Measurements from ENCODE around the gene CDK5R2. TPM values are rescaled to one million over a fixed set of nuclear protein-coding genes. Genes with fewer than 3 reads are reported as not detected.
A peak's percentile ranks its signal among the peaks of the same experiment; 100 is the strongest.

The CDK5R2 gene
- total and polyA plus RNA-seq, 2 experiments from 2014 or later: not detected

DNA sequence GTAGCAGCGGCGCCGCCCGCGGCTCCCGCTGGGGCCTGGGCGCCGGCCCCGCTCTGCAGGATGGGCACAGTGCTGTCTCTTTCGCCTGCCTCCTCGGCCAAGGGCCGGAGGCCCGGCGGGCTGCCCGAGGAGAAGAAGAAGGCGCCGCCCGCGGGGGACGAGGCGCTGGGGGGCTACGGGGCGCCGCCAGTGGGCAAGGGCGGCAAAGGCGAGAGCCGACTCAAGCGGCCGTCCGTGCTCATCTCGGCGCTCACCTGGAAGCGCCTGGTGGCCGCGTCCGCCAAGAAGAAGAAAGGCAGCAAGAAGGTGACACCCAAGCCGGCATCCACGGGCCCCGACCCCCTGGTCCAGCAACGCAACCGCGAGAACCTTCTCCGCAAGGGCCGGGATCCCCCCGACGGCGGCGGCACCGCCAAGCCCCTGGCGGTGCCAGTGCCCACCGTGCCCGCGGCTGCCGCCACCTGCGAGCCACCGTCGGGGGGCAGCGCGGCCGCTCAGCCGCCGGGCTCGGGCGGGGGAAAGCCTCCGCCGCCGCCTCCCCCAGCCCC is 369 bp downstream of the CDK5R2 start:
- Histone ChIP-seq H3K27ac (no peak overlapping the region), H2AFZ (peak overlapping the region; percentile 63), H3K9me3 (ENCODE audit: low read depth) (no peaks in the 10 kb centered on the region), H3K36me3 (ENCODE audit: low read depth) (no peaks in the 10 kb centered on the region), H3K9me2 (ENCODE audit: insufficient read depth) (no peaks in the 10 kb centered on the region), H3K4me2 (ENCODE audit: unreplicated experiment) (peak overlapping the region; percentile 80), H3F3A (ENCODE audit: insufficient read depth) (no peaks in the 10 kb centered on the region; the same call in 1 of the 2 replicates), H3K27me3 (replicated peaks; ENCODE audit: insufficient read depth) (peaks cover 48% of the 10 kb centered on the region), H3K4me1 (ENCODE audit: insufficient read depth) (no peaks in the 10 kb centered on the region), H3K79me2 (ENCODE audit: insufficient read depth) (no peaks in the 10 kb centered on the region), H3K9ac (no peak overlapping the region), H3K4me3 (peak overlapping the region; percentile 69), H4K20me1 (ENCODE audit: insufficient read depth) (no peaks in the 10 kb centered on the region)
- no peak for DNase-seq
- in situ Hi-C loops (cut with MboI): no loop called here
- no peak for TF ChIP-seq EZH2 (IDR thresholded peaks at IDR 0.05; ENCODE audit: insufficient read depth, poor library complexity, severe bottlenecking)
- TF ChIP-seq EZH2phosphoT487 (IDR thresholded peaks at IDR 0.05; ENCODE audit: insufficient read depth, low read depth): 0 out of 2 replicates have a peak, but pooled peaks have one; percentile 80
- WGBS, 2 experiments (ENCODE audit: low coverage in 1 of 2, low lambda C conversion rate in 2 of 2, missing lambda C conversion rate in 2 of 2): 1 to 2% methylated on average over 25 to 34 of the region's 67 CpGs

GRCh38 chr2:218960309-218961165 is 1.1 kb downstream of the CDK5R2 start:
- Histone ChIP-seq H3K79me2 (ENCODE audit: insufficient read depth) (no peaks in the 10 kb centered on the region), H3K4me2 (ENCODE audit: unreplicated experiment) (no peak overlapping the region), H3K9me2 (ENCODE audit: insufficient read depth) (no peaks in the 10 kb centered on the region), H3K9ac (no peak overlapping the region), H3K4me1 (ENCODE audit: insufficient read depth) (no peaks in the 10 kb centered on the region), H3K27me3 (replicated peaks; ENCODE audit: insufficient read depth) (peaks cover 48% of the 10 kb centered on the region), H3K9me3 (ENCODE audit: low read depth) (no peaks in the 10 kb centered on the region), H3K36me3 (ENCODE audit: low read depth) (no peaks in the 10 kb centered on the region), H3K4me3 (no peak overlapping the region), H2AFZ (no peak overlapping the region), H3K27ac (no peak overlapping the region), H3F3A (ENCODE audit: insufficient read depth) (no peaks in the 10 kb centered on the region; the same call in 1 of the 2 replicates), H4K20me1 (ENCODE audit: insufficient read depth) (no peaks in the 10 kb centered on the region)
- in situ Hi-C loops (cut with MboI): no loop called here
- TF ChIP-seq EZH2phosphoT487 (IDR thresholded peaks at IDR 0.05; ENCODE audit: insufficient read depth, low read depth) (no peak), EZH2 (IDR thresholded peaks at IDR 0.05; ENCODE audit: insufficient read depth, poor library complexity, severe bottlenecking) (peak; percentile 64)
- 3% methylated on average over 78 to 79 of the region's 87 CpGs for WGBS, 2 experiments (ENCODE audit: low coverage in 1 of 2, low lambda C conversion rate in 2 of 2, missing lambda C conversion rate in 2 of 2)
- DNase-seq: no peak

DNA sequence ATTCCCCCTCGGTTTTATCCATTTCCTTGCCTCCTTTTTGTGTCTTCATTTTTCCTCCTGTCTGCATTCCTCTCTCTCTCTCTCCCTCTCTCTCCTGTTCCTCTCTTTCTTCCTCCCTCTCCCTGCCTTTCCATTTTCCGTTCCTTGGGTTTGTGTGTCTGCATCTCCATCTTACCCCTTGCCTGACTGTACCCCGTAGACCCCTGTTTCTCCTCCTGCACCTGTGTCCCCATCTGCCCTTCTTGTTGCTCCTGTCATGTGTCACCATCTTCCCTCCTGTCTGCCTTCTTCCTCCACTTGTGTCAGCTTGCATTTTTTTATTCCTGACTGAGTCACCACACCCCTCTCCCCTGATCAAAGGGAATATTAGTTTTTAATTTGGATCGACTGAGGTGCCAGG is 1.8 kb downstream of the CDK5R2 start:
- Histone ChIP-seq H3K4me3 (no peak overlapping the region), H3K27ac (no peak overlapping the region), H3K9me2 (ENCODE audit: insufficient read depth) (no peaks in the 10 kb centered on the region), H3F3A (ENCODE audit: insufficient read depth) (no peaks in the 10 kb centered on the region; the same call in 1 of the 2 replicates), H2AFZ (no peak overlapping the region), H3K4me1 (ENCODE audit: insufficient read depth) (no peaks in the 10 kb centered on the region), H4K20me1 (ENCODE audit: insufficient read depth) (no peaks in the 10 kb centered on the region), H3K4me2 (ENCODE audit: unreplicated experiment) (no peak overlapping the region), H3K36me3 (ENCODE audit: low read depth) (no peaks in the 10 kb centered on the region), H3K9ac (no peak overlapping the region), H3K79me2 (ENCODE audit: insufficient read depth) (no peaks in the 10 kb centered on the region), H3K27me3 (replicated peaks; ENCODE audit: insufficient read depth) (peaks cover 45% of the 10 kb centered on the region), H3K9me3 (ENCODE audit: low read depth) (no peaks in the 10 kb centered on the region)
- TF ChIP-seq EZH2 (IDR thresholded peaks at IDR 0.05; ENCODE audit: insufficient read depth, poor library complexity, severe bottlenecking) (peak; percentile 87), EZH2phosphoT487 (IDR thresholded peaks at IDR 0.05; ENCODE audit: insufficient read depth, low read depth) (0 out of 2 replicates have a peak, but pooled peaks have one; percentile 54)
- DNase-seq: no peak
- in situ Hi-C loops (cut with MboI): no loop called here
- 0 to 10% methylated on average over 4 of the region's 4 CpGs for WGBS, 2 experiments (ENCODE audit: low coverage in 1 of 2, low lambda C conversion rate in 2 of 2, missing lambda C conversion rate in 2 of 2)

GRCh38 chr2:218961651-218962570 is 2.4 kb downstream of the CDK5R2 start:
- in situ Hi-C loops (cut with MboI): no loop called here
- H4K20me1 ChIP-seq (ENCODE audit: insufficient read depth): no peaks in the 10 kb centered on the region
- H3K4me2 ChIP-seq (ENCODE audit: unreplicated experiment): no peak overlapping the region
- no peaks in the 10 kb centered on the region for H3K9me2 ChIP-seq (ENCODE audit: insufficient read depth)
- TF ChIP-seq EZH2 (IDR thresholded peaks at IDR 0.05; ENCODE audit: insufficient read depth, poor library complexity, severe bottlenecking) (no peak), EZH2phosphoT487 (IDR thresholded peaks at IDR 0.05; ENCODE audit: insufficient read depth, low read depth) (no peak)
- no peak overlapping the region for H2AFZ ChIP-seq
- H3K4me1 ChIP-seq (ENCODE audit: insufficient read depth): no peaks in the 10 kb centered on the region
- no peaks in the 10 kb centered on the region; the same call in 1 of the 2 replicates for H3F3A ChIP-seq (ENCODE audit: insufficient read depth)
- DNase-seq: no peak
- H3K36me3 ChIP-seq (ENCODE audit: low read depth): no peaks in the 10 kb centered on the region
- WGBS, 2 experiments (ENCODE audit: low coverage in 1 of 2, low lambda C conversion rate in 2 of 2, missing lambda C conversion rate in 2 of 2): 5 to 8% methylated on average over 28 to 34 of the region's 34 CpGs
- H3K9me3 ChIP-seq (ENCODE audit: low read depth): no peaks in the 10 kb centered on the region
- H3K79me2 ChIP-seq (ENCODE audit: insufficient read depth): no peaks in the 10 kb centered on the region
- no peak overlapping the region for H3K4me3 ChIP-seq
- no peak overlapping the region for H3K27ac ChIP-seq
- H3K9ac ChIP-seq: no peak overlapping the region
- H3K27me3 ChIP-seq (replicated peaks; ENCODE audit: insufficient read depth): peaks cover 39% of the 10 kb centered on the region

Measured in GM23248 (cell line).